ENCODE measurements around the gene GPX3.

GRCh38 chr5:151030056-151030336, 9.6 kb downstream of the GPX3 start:
- TF ChIP-seq TAF1 (IDR thresholded peaks at IDR 0.05; ENCODE audit: low read depth, low read length) (no peak), GABPA (IDR thresholded peaks at IDR 0.05; ENCODE audit: borderline replicate concordance, insufficient read depth, low read length) (no peak), MAFK (IDR thresholded peaks at IDR 0.05; ENCODE audit: low read depth, low read length) (no peak), CTCF (IDR thresholded peaks at IDR 0.05; ENCODE audit: control extremely low read depth in 1 of 3, insufficient read depth in 1 of 3, low read depth in 1 of 3, low read length in 3 of 3) (peak in 2 of 3 experiments; percentile 3 to 38; a peak in 2 of 4 replicates), POLR2AphosphoS5 (IDR thresholded peaks at IDR 0.05; ENCODE audit: low read depth, low read length) (no peak), POLR2A (IDR thresholded peaks at IDR 0.05; ENCODE audit: control extremely low read depth in 1 of 2, low read depth in 2 of 2, low read length in 2 of 2) (no peak)
